ENCODE data around the gene LGR4.

DNA sequence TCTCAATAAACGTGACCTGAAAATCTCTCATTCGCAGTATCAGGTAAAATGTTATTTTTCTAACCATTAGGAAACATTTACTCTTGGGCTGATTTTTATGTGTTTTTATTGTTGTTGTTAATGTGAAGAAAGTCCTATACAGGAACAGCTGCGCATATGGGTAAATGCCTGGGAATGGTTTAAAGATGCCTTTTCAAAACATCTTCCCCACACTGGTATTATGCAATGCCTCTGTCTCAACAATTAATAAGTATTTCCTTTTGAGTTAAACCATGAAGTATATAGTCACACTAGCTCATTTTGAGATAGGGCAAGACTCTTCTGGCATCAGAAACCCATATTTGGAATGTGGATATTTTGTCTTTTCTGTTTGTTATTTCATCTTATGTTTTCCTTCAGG lies 47.6 kb upstream of the LGR4 start:
- TF ChIP-seq RAD21 (IDR thresholded peaks at IDR 0.05; ENCODE audit: low read depth) (no peak), POLR2AphosphoS5 (IDR thresholded peaks at IDR 0.05; ENCODE audit: low read depth, low read length) (no peak), FOSL1 (IDR thresholded peaks at IDR 0.05; ENCODE audit: low read depth) (no peak), EZH2 (IDR thresholded peaks at IDR 0.05) (no peak), SP1 (IDR thresholded peaks at IDR 0.05; ENCODE audit: low read depth) (no peak), YY1 (IDR thresholded peaks at IDR 0.05; ENCODE audit: extremely low read depth, insufficient replicate concordance, low read depth, low read length) (no peak), CTCF (IDR thresholded peaks at IDR 0.05 in 2 of 3, conservative IDR thresholded peaks at IDR 0.05 in 1 of 3; ENCODE audit: borderline replicate concordance in 1 of 3, insufficient read depth in 1 of 3, low read depth in 2 of 3, low read length in 2 of 3) (no peak), POLR2A (IDR thresholded peaks at IDR 0.05; ENCODE audit: borderline replicate concordance, extremely low read depth, insufficient read depth, insufficient read length) (no peak), MAX (IDR thresholded peaks at IDR 0.05) (no peak), ATF3 (IDR thresholded peaks at IDR 0.05) (no peak), SRF (IDR thresholded peaks at IDR 0.05; ENCODE audit: low read depth) (no peak), ZNF274 (IDR thresholded peaks at IDR 0.05; ENCODE audit: low read depth, low read length) (no peak)
- TF ChIP-seq, protein P1, sequence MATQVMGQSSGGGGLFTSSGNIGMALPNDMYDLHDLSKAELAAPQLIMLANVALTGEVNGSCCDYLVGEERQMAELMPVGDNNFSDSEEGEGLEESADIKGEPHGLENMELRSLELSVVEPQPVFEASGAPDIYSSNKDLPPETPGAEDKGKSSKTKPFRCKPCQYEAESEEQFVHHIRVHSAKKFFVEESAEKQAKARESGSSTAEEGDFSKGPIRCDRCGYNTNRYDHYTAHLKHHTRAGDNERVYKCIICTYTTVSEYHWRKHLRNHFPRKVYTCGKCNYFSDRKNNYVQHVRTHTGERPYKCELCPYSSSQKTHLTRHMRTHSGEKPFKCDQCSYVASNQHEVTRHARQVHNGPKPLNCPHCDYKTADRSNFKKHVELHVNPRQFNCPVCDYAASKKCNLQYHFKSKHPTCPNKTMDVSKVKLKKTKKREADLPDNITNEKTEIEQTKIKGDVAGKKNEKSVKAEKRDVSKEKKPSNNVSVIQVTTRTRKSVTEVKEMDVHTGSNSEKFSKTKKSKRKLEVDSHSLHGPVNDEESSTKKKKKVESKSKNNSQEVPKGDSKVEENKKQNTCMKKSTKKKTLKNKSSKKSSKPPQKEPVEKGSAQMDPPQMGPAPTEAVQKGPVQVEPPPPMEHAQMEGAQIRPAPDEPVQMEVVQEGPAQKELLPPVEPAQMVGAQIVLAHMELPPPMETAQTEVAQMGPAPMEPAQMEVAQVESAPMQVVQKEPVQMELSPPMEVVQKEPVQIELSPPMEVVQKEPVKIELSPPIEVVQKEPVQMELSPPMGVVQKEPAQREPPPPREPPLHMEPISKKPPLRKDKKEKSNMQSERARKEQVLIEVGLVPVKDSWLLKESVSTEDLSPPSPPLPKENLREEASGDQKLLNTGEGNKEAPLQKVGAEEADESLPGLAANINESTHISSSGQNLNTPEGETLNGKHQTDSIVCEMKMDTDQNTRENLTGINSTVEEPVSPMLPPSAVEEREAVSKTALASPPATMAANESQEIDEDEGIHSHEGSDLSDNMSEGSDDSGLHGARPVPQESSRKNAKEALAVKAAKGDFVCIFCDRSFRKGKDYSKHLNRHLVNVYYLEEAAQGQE (IDR thresholded peaks at IDR 0.05; ENCODE audit: low read depth) = no peak
